Limb (tissue), 2 donors: Measurements from ENCODE around the gene PHLDB2.

ENCODE experiments used
- DNase-seq, 2 donors: peaks; one replicate each; pipeline ENCODE4 v3.0.0-alpha.2; 2016; ENCODE audit errors: extremely low spot score in 2 of 2

The PHLDB2 gene

DNA sequence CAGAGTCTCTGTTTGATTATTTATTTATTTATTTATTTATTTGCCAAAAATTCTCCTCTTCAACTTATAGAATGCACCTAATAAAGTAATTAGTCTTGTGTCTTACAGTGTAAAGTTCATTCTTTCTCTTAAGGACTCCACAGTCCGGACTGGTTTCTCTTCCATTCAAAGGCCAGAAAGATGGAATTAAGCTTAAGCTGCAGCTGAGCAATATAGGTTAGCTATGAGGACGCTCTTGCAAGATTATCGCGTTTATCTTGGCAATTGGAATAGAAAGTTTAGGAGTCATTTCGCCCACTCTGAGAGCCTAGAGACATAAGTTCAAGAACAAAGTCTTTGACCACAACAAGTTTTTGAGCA is 154.7 kb downstream of the PHLDB2 start:
- no peak for DNase-seq

GRCh38 chr3:112017091-112017490 is 158.0 kb downstream of the PHLDB2 start:
- no peak for DNase-seq

GRCh38 chr3:112018712-112019111 is 159.6 kb downstream of the PHLDB2 start:
- no peak for DNase-seq

GRCh38 chr3:112019716-112020115 is 160.7 kb downstream of the PHLDB2 start:
- no peak for DNase-seq

DNA sequence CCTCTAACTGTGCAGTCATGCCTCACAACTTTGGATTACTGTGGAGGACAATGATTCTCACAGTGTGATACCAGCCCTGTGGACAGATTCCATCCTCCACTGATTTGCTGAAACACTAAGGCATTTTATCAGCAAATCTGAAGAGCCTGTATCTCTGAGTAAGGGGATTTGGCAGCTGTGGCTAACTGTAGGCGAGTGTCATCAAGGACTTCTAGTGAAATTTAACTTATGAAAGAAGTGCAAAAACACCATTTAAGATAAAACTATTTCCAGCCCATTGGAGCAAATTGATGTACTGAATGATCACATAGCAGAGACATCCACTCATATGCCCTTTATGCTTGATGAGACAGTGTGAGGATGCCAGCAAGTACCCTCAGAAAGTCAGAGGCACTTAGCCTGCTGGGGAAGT is 161.6 kb downstream of the PHLDB2 start:
- DNase-seq: no peak
